ENCODE data around the gene TPX2.

TPX2 gene

GRCh38 chr20:31738729-31739549 lies at the start of gene TPX2:
TPX2 (plus strand) TSS chr20:31739290; CDS start chr20:31757477, 18,187 bp downstream.
- peak; percentile 98 for DNase-seq

GRCh38 chr20:31690124-31690666 lies 48.9 kb upstream of the TPX2 start:
- no peak for DNase-seq

- peak; percentile 70 for DNase-seq
These were observed 47.3 kb upstream of the TPX2 start for GRCh38 chr20:31691646-31692275.

- DNase-seq: no peak
These were observed 45.7 kb upstream of the TPX2 start for GRCh38 chr20:31693402-31693801.

- DNase-seq: no peak
These were observed 45.0 kb upstream of the TPX2 start for GRCh38 chr20:31693987-31694661.

GRCh38 chr20:31694842-31695593 lies 44.1 kb upstream of the TPX2 start:
- no peak for DNase-seq

- peak; percentile 98 for DNase-seq
These were observed 43.0 kb upstream of the TPX2 start for GRCh38 chr20:31695849-31696804.

- DNase-seq: no peak
These were observed 40.8 kb upstream of the TPX2 start for GRCh38 chr20:31698243-31698802.

GRCh38 chr20:31698803-31699718 lies 40.0 kb upstream of the TPX2 start:
- DNase-seq: peak; percentile 97

- DNase-seq: no peak
These were observed 39.0 kb upstream of the TPX2 start for GRCh38 chr20:31699801-31700728.

GRCh38 chr20:31700747-31701146 lies 38.3 kb upstream of the TPX2 start:
- DNase-seq: no peak

GRCh38 chr20:31701591-31701990 lies 37.5 kb upstream of the TPX2 start:
- no peak for DNase-seq

- peak; percentile 78 for DNase-seq
These were observed 34.6 kb upstream of the TPX2 start for GRCh38 chr20:31704225-31705119.

- DNase-seq: no peak
These were observed 33.9 kb upstream of the TPX2 start for GRCh38 chr20:31705191-31705590.

GRCh38 chr20:31705598-31706597 lies 33.2 kb upstream of the TPX2 start:
- no peak for DNase-seq

- no peak for DNase-seq
These were observed 32.4 kb upstream of the TPX2 start for GRCh38 chr20:31706607-31707257.
